Measurements from ENCODE around the gene DYSF. TPM values are rescaled to one million over a fixed set of nuclear protein-coding genes. Genes with fewer than 3 reads are reported as not detected.

The DYSF gene
- total RNA-seq, 4 donors from 2014 or later, result 2.4 to 10.6 (median 4.3) TPM

DNA sequence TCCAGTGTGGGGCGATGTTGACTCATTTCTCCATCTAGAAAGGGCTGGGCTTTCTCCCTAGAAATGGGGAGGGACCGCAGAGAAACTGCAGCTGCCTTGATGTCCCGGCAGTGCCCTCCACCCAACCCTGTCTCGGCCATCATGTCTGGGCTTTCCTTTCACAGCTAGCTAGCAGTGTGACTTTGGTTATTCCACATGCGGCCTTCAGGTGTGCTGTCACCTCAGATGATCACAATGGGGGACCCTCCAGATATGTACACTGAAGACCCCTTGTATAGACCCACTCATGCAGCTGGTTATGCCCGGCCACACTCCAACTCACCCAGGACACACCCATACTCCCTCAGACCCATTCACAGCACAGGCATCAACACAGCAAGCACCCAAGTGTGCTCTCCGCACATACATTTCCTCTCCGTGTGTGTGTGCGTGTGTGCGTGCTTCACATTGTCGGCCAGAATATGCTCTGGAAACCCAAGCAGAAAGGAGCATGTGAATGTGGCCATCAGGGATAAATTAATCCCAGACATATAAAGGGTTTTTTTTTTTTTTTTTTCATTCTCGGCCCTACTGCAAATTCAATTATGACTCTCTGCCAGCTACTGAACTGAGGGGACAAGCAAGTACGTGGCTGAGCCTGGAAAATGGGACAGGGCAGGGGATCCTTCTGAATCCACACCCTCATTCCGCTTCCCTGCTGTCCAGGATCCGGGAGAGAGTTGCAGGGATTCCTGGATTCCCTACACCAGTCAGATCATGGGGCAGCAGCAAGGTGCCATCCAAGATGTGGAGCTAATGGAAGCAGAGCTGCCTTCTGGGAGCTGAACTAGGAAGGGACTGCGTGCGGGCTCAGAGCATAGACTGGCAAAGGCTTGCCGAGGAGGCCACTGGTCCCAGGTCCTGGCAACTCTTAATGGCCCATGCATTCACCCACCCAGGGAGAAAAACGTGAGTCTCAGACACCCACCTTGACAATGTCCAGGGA, 240.2 kb downstream of the DYSF start:
- H3K4me3 ChIP-seq, result no peak overlapping the region
- no peak overlapping the region for H3K27ac ChIP-seq
- WGBS, 2 donors, result 81 to 91% methylated on average over 14 to 18 of the region's 19 CpGs
- H3K36me3 ChIP-seq, result no peaks in the 10 kb centered on the region
- H3K27me3 ChIP-seq, result no peaks in the 10 kb centered on the region
- H3K4me1 ChIP-seq, result no peaks in the 10 kb centered on the region
- TF ChIP-seq POLR2A (IDR thresholded peaks at IDR 0.05), result no peak
- TF ChIP-seq, protein P1, sequence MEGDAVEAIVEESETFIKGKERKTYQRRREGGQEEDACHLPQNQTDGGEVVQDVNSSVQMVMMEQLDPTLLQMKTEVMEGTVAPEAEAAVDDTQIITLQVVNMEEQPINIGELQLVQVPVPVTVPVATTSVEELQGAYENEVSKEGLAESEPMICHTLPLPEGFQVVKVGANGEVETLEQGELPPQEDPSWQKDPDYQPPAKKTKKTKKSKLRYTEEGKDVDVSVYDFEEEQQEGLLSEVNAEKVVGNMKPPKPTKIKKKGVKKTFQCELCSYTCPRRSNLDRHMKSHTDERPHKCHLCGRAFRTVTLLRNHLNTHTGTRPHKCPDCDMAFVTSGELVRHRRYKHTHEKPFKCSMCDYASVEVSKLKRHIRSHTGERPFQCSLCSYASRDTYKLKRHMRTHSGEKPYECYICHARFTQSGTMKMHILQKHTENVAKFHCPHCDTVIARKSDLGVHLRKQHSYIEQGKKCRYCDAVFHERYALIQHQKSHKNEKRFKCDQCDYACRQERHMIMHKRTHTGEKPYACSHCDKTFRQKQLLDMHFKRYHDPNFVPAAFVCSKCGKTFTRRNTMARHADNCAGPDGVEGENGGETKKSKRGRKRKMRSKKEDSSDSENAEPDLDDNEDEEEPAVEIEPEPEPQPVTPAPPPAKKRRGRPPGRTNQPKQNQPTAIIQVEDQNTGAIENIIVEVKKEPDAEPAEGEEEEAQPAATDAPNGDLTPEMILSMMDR (IDR thresholded peaks at IDR 0.05), result no peak
- DNase-seq, result no peak
- intact Hi-C loops (cut with DNase I), result no loop called here
- no peaks in the 10 kb centered on the region for H3K9me3 ChIP-seq

- no peaks in the 10 kb centered on the region for H3K4me1 ChIP-seq
- no peaks in the 10 kb centered on the region for H3K36me3 ChIP-seq
- 75 to 79% methylated on average over 7 to 10 of the region's 14 CpGs for WGBS, 2 donors
- no peaks in the 10 kb centered on the region for H3K9me3 ChIP-seq
- H3K27ac ChIP-seq, result no peak overlapping the region
- no peak for TF ChIP-seq POLR2A (IDR thresholded peaks at IDR 0.05)
- TF ChIP-seq, protein P1 (IDR thresholded peaks at IDR 0.05), result no peak
- no peak for DNase-seq
- H3K4me3 ChIP-seq, result no peak overlapping the region
- intact Hi-C loops (cut with DNase I), result no loop called here
- no peaks in the 10 kb centered on the region for H3K27me3 ChIP-seq
Measured at GRCh38 chr2:71694501-71695234, 241.3 kb downstream of the DYSF start.

- DNase-seq, result no peak
- H3K36me3 ChIP-seq, result no peaks in the 10 kb centered on the region
- intact Hi-C loops (cut with DNase I), result no loop called here
- no peak overlapping the region for H3K4me3 ChIP-seq
- H3K27ac ChIP-seq, result no peak overlapping the region
- H3K4me1 ChIP-seq, result peaks cover 0 to 6% (median 0%) of the 10 kb centered on the region in 3 donors
- 74 to 77% methylated on average over 6 to 9 of the region's 13 CpGs for WGBS, 2 donors
- TF ChIP-seq, protein P1 (IDR thresholded peaks at IDR 0.05), result no peak
- TF ChIP-seq POLR2A (IDR thresholded peaks at IDR 0.05), result no peak
- no peaks in the 10 kb centered on the region for H3K27me3 ChIP-seq
- H3K9me3 ChIP-seq, result no peaks in the 10 kb centered on the region
Measured at GRCh38 chr2:71695235-71696120, 242.1 kb downstream of the DYSF start.

GRCh38 chr2:71696381-71696780, 243.0 kb downstream of the DYSF start:
- intact Hi-C loops (cut with DNase I), result no loop called here
- WGBS, 2 donors, result 57 to 70% methylated on average over 5 to 8 of the region's 8 CpGs
- peaks cover 0 to 13% (median 0%) of the 10 kb centered on the region in 3 donors for H3K4me1 ChIP-seq
- H3K9me3 ChIP-seq, result no peaks in the 10 kb centered on the region
- no peak for TF ChIP-seq POLR2A (IDR thresholded peaks at IDR 0.05)
- TF ChIP-seq, protein P1 (IDR thresholded peaks at IDR 0.05), result no peak
- no peaks in the 10 kb centered on the region for H3K36me3 ChIP-seq
- DNase-seq, result no peak
- H3K27ac ChIP-seq, result no peak overlapping the region
- no peaks in the 10 kb centered on the region for H3K27me3 ChIP-seq
- H3K4me3 ChIP-seq, result no peak overlapping the region

All from esophagus squamous epithelium (tissue), 5 donors.